ENCODE measurements around the gene SPATS2L. TPM values are rescaled to one million over a fixed set of nuclear protein-coding genes. Genes with fewer than 3 reads are reported as not detected.

Gene SPATS2L
- total and polyA plus RNA-seq, 7 experiments from 2014 or later: 1.1 to 51.9 (median 2.9) TPM

DNA sequence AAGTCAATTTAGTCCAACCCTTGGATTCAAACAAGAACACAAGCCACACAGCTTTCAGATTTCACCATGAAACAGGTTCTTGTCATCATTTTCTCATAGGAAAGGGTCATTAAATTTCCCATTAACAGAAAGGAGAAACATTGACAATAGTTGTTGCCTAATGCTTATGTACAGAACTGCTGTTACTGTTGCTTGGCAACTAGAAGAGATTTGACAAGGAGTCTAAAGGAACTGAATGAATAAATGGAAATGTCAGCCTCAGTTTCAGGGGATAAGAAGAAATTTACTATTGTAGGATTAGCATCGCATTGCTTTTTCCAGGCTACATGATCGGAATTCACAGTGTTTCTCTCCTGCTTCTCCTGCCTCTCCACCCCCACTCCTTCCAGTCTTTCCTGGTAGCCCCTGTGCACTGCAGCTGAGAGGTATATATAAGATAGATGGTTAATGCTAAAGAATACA is 90.3 kb downstream of the SPATS2L start:
- Mint-ChIP-seq H3K27me3 (no peaks in the 10 kb centered on the region), H3K9me3 (peaks cover 0 to 6% (median 0%) of the 10 kb centered on the region in 11 donors), H3K4me3 (no peak overlapping the region), H3K4me1 (peaks cover 0 to 9% (median 0%) of the 10 kb centered on the region in 7 donors), H3K27ac (no peak overlapping the region), H3K36me3 (peaks cover 0 to 38% (median 0%) of the 10 kb centered on the region in 5 donors)
- ChIA-PET POLR2A (no interaction called here), CTCF (no interaction called here)
- Histone ChIP-seq H3K27ac (ENCODE audit: low read depth, low read length) (no peak overlapping the region), H3K36me3 (ENCODE audit: control insufficient read depth in 2 of 3, insufficient read depth in 3 of 3, low read length in 3 of 3) (no peaks in the 10 kb centered on the region), H3K27me3 (ENCODE audit: control insufficient read depth in 2 of 2, insufficient read depth in 2 of 2, low read length in 2 of 2) (no peaks in the 10 kb centered on the region), H3K4me3 (ENCODE audit: low read length) (no peak overlapping the region), H3K9me3 (ENCODE audit: control insufficient read depth in 2 of 3, low read length in 3 of 3) (no peaks in the 10 kb centered on the region), H3K4me1 (ENCODE audit: control insufficient read depth in 2 of 2, insufficient read depth in 2 of 2, low read length in 2 of 2) (no peaks in the 10 kb centered on the region)
- ATAC-seq (no peak), DNase-seq (no peak)
- intact Hi-C loops (cut with micrococcal nuclease): no loop called here

- H3K36me3 Mint-ChIP-seq: peaks cover 0 to 40% (median 0%) of the 10 kb centered on the region in 5 donors
- CTCF ChIA-PET: no interaction called here
- Histone ChIP-seq H3K4me1 (ENCODE audit: control insufficient read depth in 2 of 2, insufficient read depth in 2 of 2, low read length in 2 of 2) (no peaks in the 10 kb centered on the region), H3K9me3 (ENCODE audit: control insufficient read depth in 2 of 3, low read length in 3 of 3) (no peaks in the 10 kb centered on the region), H3K4me3 (ENCODE audit: low read length) (no peak overlapping the region), H3K36me3 (ENCODE audit: control insufficient read depth in 2 of 3, insufficient read depth in 3 of 3, low read length in 3 of 3) (no peaks in the 10 kb centered on the region), H3K27ac (ENCODE audit: low read depth, low read length) (no peak overlapping the region), H3K27me3 (ENCODE audit: control insufficient read depth in 2 of 2, insufficient read depth in 2 of 2, low read length in 2 of 2) (no peaks in the 10 kb centered on the region)
- H3K4me3 Mint-ChIP-seq: no peak overlapping the region
- H3K27ac Mint-ChIP-seq: no peak overlapping the region
- POLR2A ChIA-PET: no interaction called here
- peaks cover 0 to 6% (median 0%) of the 10 kb centered on the region in 11 donors for H3K9me3 Mint-ChIP-seq
- peaks cover 0 to 14% (median 0%) of the 10 kb centered on the region in 7 donors for H3K4me1 Mint-ChIP-seq
- H3K27me3 Mint-ChIP-seq: no peaks in the 10 kb centered on the region
- intact Hi-C loops (cut with micrococcal nuclease): no loop called here
- DNase-seq (no peak), ATAC-seq (no peak)
Observed at GRCh38 chr2:200397785-200398184, 91.3 kb downstream of the SPATS2L start.

GRCh38 chr2:200399046-200399445 is 92.6 kb downstream of the SPATS2L start:
- Mint-ChIP-seq H3K9me3 (peaks cover 0 to 6% (median 0%) of the 10 kb centered on the region in 11 donors), H3K27ac (no peak overlapping the region), H3K4me1 (peaks cover 0 to 14% (median 0%) of the 10 kb centered on the region in 7 donors), H3K4me3 (no peak overlapping the region), H3K36me3 (peaks cover 0 to 36% (median 0%) of the 10 kb centered on the region in 5 donors), H3K27me3 (no peaks in the 10 kb centered on the region)
- H3K36me3 ChIP-seq (ENCODE audit: control insufficient read depth in 2 of 3, insufficient read depth in 3 of 3, low read length in 3 of 3): no peaks in the 10 kb centered on the region
- ChIA-PET POLR2A (no interaction called here), CTCF (no interaction called here)
- no peak overlapping the region for H3K27ac ChIP-seq (ENCODE audit: low read depth, low read length)
- ATAC-seq (peak; percentile 12), DNase-seq (no peak)
- H3K4me3 ChIP-seq (ENCODE audit: low read length): no peak overlapping the region
- intact Hi-C loops (cut with micrococcal nuclease): no loop called here
- H3K27me3 ChIP-seq (ENCODE audit: control insufficient read depth in 2 of 2, insufficient read depth in 2 of 2, low read length in 2 of 2): no peaks in the 10 kb centered on the region
- no peaks in the 10 kb centered on the region for H3K9me3 ChIP-seq (ENCODE audit: control insufficient read depth in 2 of 3, low read length in 3 of 3)
- H3K4me1 ChIP-seq (ENCODE audit: control insufficient read depth in 2 of 2, insufficient read depth in 2 of 2, low read length in 2 of 2): no peaks in the 10 kb centered on the region

DNA sequence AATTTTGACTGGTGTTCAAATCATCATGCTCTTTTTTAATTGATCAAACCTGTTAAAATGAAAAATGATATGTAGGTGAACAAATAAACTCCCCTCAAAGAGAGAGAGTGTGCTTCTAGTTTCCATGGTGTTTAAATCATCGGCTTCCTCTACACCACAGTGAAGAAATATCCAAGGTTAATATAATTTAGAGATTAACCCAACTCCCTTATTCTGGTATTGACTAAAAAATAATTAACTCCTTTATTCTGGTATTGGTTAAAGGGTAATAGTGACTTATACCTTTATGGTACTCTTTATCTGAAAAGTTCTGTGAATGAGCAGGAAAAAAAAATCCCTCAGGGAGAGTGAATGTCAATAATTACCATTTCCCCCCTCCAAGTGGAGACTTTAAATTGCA is 93.1 kb downstream of the SPATS2L start:
- ATAC-seq: no peak
- DNase-seq: no peak
- Histone ChIP-seq H3K27ac (ENCODE audit: low read depth, low read length) (no peak overlapping the region), H3K4me1 (ENCODE audit: control insufficient read depth in 2 of 2, insufficient read depth in 2 of 2, low read length in 2 of 2) (no peaks in the 10 kb centered on the region), H3K36me3 (ENCODE audit: control insufficient read depth in 2 of 3, insufficient read depth in 3 of 3, low read length in 3 of 3) (no peaks in the 10 kb centered on the region), H3K9me3 (ENCODE audit: control insufficient read depth in 2 of 3, low read length in 3 of 3) (no peaks in the 10 kb centered on the region), H3K27me3 (ENCODE audit: control insufficient read depth in 2 of 2, insufficient read depth in 2 of 2, low read length in 2 of 2) (no peaks in the 10 kb centered on the region), H3K4me3 (ENCODE audit: low read length) (no peak overlapping the region)
- intact Hi-C loops (cut with micrococcal nuclease): loop anchor here in 1 of 2 donors (10.0 kb wide), 1 partner anchor 65 kb away; no protein-coding TSS in a partner anchor
- Mint-ChIP-seq H3K4me3 (no peak overlapping the region), H3K27me3 (no peaks in the 10 kb centered on the region), H3K36me3 (peaks cover 0 to 36% (median 0%) of the 10 kb centered on the region in 5 donors), H3K27ac (no peak overlapping the region), H3K9me3 (peaks cover 0 to 3% (median 0%) of the 10 kb centered on the region in 11 donors), H3K4me1 (peaks cover 0 to 14% (median 0%) of the 10 kb centered on the region in 7 donors)
- CTCF ChIA-PET: no interaction called here
- POLR2A ChIA-PET: no interaction called here

DNA sequence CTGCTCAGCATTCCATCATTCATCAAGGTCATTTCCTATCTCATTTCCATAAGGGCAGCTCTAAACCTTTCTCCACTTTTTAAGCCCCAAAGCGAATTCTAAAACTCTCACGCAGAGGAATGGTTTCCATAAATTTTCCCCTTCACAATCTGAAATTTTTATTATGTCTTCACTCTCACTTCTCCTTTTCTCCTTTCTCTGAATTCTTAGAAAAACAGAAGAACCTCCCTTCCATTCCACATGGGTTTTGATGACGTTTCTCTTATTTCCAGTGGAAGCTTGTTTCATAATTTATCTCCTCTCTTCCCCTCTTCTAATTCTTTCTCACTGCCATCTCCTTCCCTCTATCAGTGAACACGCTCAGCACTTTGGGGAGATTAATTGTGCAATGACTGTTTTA is 97.3 kb downstream of the SPATS2L start:
- peaks cover 0 to 3% (median 0%) of the 10 kb centered on the region in 11 donors for H3K9me3 Mint-ChIP-seq
- no peak overlapping the region for H3K4me3 Mint-ChIP-seq
- ChIA-PET POLR2A (no interaction called here), CTCF (no interaction called here)
- peaks cover 0 to 38% (median 8%) of the 10 kb centered on the region in 7 donors for H3K4me1 Mint-ChIP-seq
- H3K9me3 ChIP-seq (ENCODE audit: control insufficient read depth in 2 of 3, low read length in 3 of 3): no peaks in the 10 kb centered on the region
- intact Hi-C loops (cut with micrococcal nuclease): loop anchor here in 1 of 2 donors (10.0 kb wide), 1 partner anchor 61 kb away; no protein-coding TSS in a partner anchor
- no peaks in the 10 kb centered on the region for H3K36me3 ChIP-seq (ENCODE audit: control insufficient read depth in 2 of 3, insufficient read depth in 3 of 3, low read length in 3 of 3)
- no peaks in the 10 kb centered on the region for H3K4me1 ChIP-seq (ENCODE audit: control insufficient read depth in 2 of 2, insufficient read depth in 2 of 2, low read length in 2 of 2)
- ATAC-seq (no peak), DNase-seq (no peak)
- no peak overlapping the region for H3K4me3 ChIP-seq (ENCODE audit: low read length)
- peaks cover 0 to 39% (median 0%) of the 10 kb centered on the region in 5 donors for H3K36me3 Mint-ChIP-seq
- no peaks in the 10 kb centered on the region for H3K27me3 ChIP-seq (ENCODE audit: control insufficient read depth in 2 of 2, insufficient read depth in 2 of 2, low read length in 2 of 2)
- peak overlapping the region in 1 of 9 donors; percentile 13 for H3K27ac Mint-ChIP-seq
- H3K27me3 Mint-ChIP-seq: no peaks in the 10 kb centered on the region
- H3K27ac ChIP-seq (ENCODE audit: low read depth, low read length): no peak overlapping the region

DNA sequence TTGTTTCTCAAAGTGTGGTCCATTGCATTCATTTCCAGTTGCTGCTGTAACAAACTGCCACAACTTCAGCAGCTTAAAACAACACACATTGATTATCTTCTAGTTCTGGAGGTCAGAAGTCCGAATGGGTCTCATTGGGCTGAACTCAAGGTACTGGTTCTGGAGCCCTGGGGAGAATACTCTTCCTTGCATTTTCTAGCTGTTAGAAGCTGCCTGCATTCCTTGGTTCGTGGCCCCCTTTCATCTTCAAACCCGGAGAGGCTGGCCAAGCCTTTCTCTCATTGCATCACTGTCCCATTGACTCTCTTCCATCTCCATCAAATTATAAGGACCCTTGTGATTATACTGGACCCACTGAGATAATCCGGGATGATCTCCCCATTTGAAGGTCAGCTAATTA is 98.1 kb downstream of the SPATS2L start:
- Histone ChIP-seq H3K27me3 (ENCODE audit: control insufficient read depth in 2 of 2, insufficient read depth in 2 of 2, low read length in 2 of 2) (no peaks in the 10 kb centered on the region), H3K4me3 (ENCODE audit: low read length) (no peak overlapping the region), H3K9me3 (ENCODE audit: control insufficient read depth in 2 of 3, low read length in 3 of 3) (no peaks in the 10 kb centered on the region), H3K36me3 (ENCODE audit: control insufficient read depth in 2 of 3, insufficient read depth in 3 of 3, low read length in 3 of 3) (no peaks in the 10 kb centered on the region), H3K27ac (ENCODE audit: low read depth, low read length) (no peak overlapping the region), H3K4me1 (ENCODE audit: control insufficient read depth in 2 of 2, insufficient read depth in 2 of 2, low read length in 2 of 2) (no peaks in the 10 kb centered on the region)
- no peak for DNase-seq
- ChIA-PET POLR2A (no interaction called here), CTCF (no interaction called here)
- peaks cover 0 to 35% (median 0%) of the 10 kb centered on the region in 5 donors for H3K36me3 Mint-ChIP-seq
- no peak overlapping the region for H3K4me3 Mint-ChIP-seq
- H3K9me3 Mint-ChIP-seq: no peaks in the 10 kb centered on the region
- ATAC-seq: no peak
- no peaks in the 10 kb centered on the region for H3K27me3 Mint-ChIP-seq
- intact Hi-C loops (cut with micrococcal nuclease): loop anchor here in 1 of 2 donors (5.0 to 10.0 kb wide), 2 partner anchors 32 to 60 kb away; no protein-coding TSS in a partner anchor
- H3K27ac Mint-ChIP-seq: peak overlapping the region in 2 of 9 donors; percentile 13 to 14
- peaks cover 0 to 42% (median 8%) of the 10 kb centered on the region in 7 donors for H3K4me1 Mint-ChIP-seq

Measured in naive thymus-derived CD4-positive, alpha-beta T cell (primary cell).